Measurements from ENCODE around the gene CELF3. TPM values are rescaled to one million over a fixed set of nuclear protein-coding genes. Genes with fewer than 3 reads are reported as not detected.

CELF3 gene
- total RNA-seq, 1 experiment from 2014 or later = not detected

- Mint-ChIP-seq H3K4me1 (ENCODE audit: low read depth, unreplicated experiment) (no peaks in the 10 kb centered on the region), H3K27me3 (ENCODE audit: unreplicated experiment) (no peaks in the 10 kb centered on the region), H3K9me3 (ENCODE audit: low read depth, unreplicated experiment) (no peaks in the 10 kb centered on the region), H3K4me3 (ENCODE audit: low read depth, unreplicated experiment) (no peak overlapping the region), H3K36me3 (ENCODE audit: insufficient read depth, unreplicated experiment) (peaks cover 10% of the 10 kb centered on the region), H3K27ac (ENCODE audit: unreplicated experiment) (no peak overlapping the region)
- TF ChIP-seq CTCF (IDR thresholded peaks at IDR 0.05; ENCODE audit: unreplicated experiment) = no peak
- DNase-seq = no peak
- CTCF ChIA-PET = interaction anchor here (0.7 kb wide), 2 partner anchors 12 to 31 kb away, joined by 5 to 8 read pairs; no protein-coding TSS in a partner anchor
- intact Hi-C loops (cut with micrococcal nuclease; ENCODE audit: unreplicated experiment) = no loop called here
- no TSS peak for BruUV-seq (replicated peaks)
Observed at GRCh38 chr1:151653397-151653796, 63.2 kb downstream of the CELF3 start.

Other genes with a start within 250 kb of the CELF3 start
- gene CGN, start 205.4 kb downstream of the CELF3 start, total RNA-seq (2022) = 113 and 131 TPM in 2 replicates
- 31.4 and 34.3 TPM in 2 replicates for gene TUFT1, start 176.5 kb downstream of the CELF3 start, total RNA-seq (2022)
- gene SNX27, start 104.8 kb downstream of the CELF3 start, total RNA-seq (2022) = 52.4 and 57.1 TPM in 2 replicates
- not detected in 2 replicates for gene RIIAD1, start 4.7 kb upstream of the CELF3 start, total RNA-seq (2022)
- 106 and 118 TPM in 2 replicates for gene MRPL9, start 46.7 kb upstream of the CELF3 start, total RNA-seq (2022)
- 20.2 and 25.7 TPM in 2 replicates for gene TDRKH, start 73.7 kb upstream of the CELF3 start, total RNA-seq (2022)
- not detected in 2 replicates for gene LINGO4, start 88.6 kb upstream of the CELF3 start, total RNA-seq (2022)
- 0.19 and 1.2 TPM in 2 replicates for gene RORC, start 115.0 kb upstream of the CELF3 start, total RNA-seq (2022)
- 1.7 and 2.5 TPM in 2 replicates for gene C2CD4D, start 123.0 kb upstream of the CELF3 start, total RNA-seq (2022)
- gene THEM5, start 136.9 kb upstream of the CELF3 start, total RNA-seq (2022) = not detected in 2 replicates
- gene THEM4, start 192.7 kb upstream of the CELF3 start, total RNA-seq (2022) = 17.2 and 18.6 TPM in 2 replicates

All from Calu3 (cell line).